WTC11 (cell line): ENCODE data around the gene DCAF5.

ENCODE experiments used
- CTCF ChIP-seq: fragments of 200-600 bp; IDR thresholded peaks from 2 replicates; pipeline ENCODE4 v1.8.0; 2022; ENCODE audit warnings: antibody characterized with exemption
- ETV6 ChIP-seq: sonication (generic); formaldehyde crosslinking; IDR thresholded peaks from 2 replicates; pipeline ENCODE4 v1.8.1; 2022; ENCODE audit warnings: mild to moderate bottlenecking, missing genetic modification reagents
- KAT7 ChIP-seq: sonication (generic); formaldehyde crosslinking; IDR thresholded peaks from 2 replicates; pipeline ENCODE4 v1.8.1; 2023; ENCODE audit warnings: missing genetic modification reagents, mild to moderate bottlenecking, borderline replicate concordance
- MAX ChIP-seq: sonication (generic); formaldehyde crosslinking; IDR thresholded peaks from 2 replicates; pipeline ENCODE4 v1.8.0; 2022; ENCODE audit warnings: mild to moderate bottlenecking, missing genetic modification reagents
- SP1 ChIP-seq: sonication (generic); formaldehyde crosslinking; conservative IDR thresholded peaks from 2 replicates; pipeline ENCODE4 v1.8.1; 2022; ENCODE audit warnings: missing genetic modification reagents
- ZNF512 ChIP-seq: sonication (generic); formaldehyde crosslinking; IDR thresholded peaks from 2 replicates; pipeline ENCODE4 v1.8.1; 2022; ENCODE audit warnings: missing genetic modification reagents, borderline replicate concordance
- TF ChIP-seq, protein P1 (sequence below): sonication (generic); formaldehyde crosslinking; IDR thresholded peaks from 2 replicates; pipeline ENCODE4 v1.8.0; 2023; ENCODE audit warnings: missing genetic modification reagents, mild to moderate bottlenecking, borderline replicate concordance
- TF ChIP-seq, protein P2 (sequence below): sonication (generic); formaldehyde crosslinking; conservative IDR thresholded peaks from 2 replicates; pipeline ENCODE4 v1.8.1; 2023; ENCODE audit warnings: mild to moderate bottlenecking, low read depth, missing genetic modification reagents, moderate library complexity
- TF ChIP-seq, protein P3 (sequence below): fragments of 250-450 bp; sonication (Bioruptor Pico); IDR thresholded peaks from 2 replicates; pipeline ENCODE4 v1.8.0; 2021; ENCODE audit warnings: mild to moderate bottlenecking

GRCh38 chr14:69064596-69064995 is 88.3 kb downstream of the DCAF5 start:
- no peak for TF ChIP-seq CTCF
- TF ChIP-seq MAX (CRISPR knock-in tag), result no peak
- no peak for TF ChIP-seq KAT7 (CRISPR knock-in tag)
- no peak for TF ChIP-seq ZNF512 (CRISPR knock-in tag)
- TF ChIP-seq, protein P1, sequence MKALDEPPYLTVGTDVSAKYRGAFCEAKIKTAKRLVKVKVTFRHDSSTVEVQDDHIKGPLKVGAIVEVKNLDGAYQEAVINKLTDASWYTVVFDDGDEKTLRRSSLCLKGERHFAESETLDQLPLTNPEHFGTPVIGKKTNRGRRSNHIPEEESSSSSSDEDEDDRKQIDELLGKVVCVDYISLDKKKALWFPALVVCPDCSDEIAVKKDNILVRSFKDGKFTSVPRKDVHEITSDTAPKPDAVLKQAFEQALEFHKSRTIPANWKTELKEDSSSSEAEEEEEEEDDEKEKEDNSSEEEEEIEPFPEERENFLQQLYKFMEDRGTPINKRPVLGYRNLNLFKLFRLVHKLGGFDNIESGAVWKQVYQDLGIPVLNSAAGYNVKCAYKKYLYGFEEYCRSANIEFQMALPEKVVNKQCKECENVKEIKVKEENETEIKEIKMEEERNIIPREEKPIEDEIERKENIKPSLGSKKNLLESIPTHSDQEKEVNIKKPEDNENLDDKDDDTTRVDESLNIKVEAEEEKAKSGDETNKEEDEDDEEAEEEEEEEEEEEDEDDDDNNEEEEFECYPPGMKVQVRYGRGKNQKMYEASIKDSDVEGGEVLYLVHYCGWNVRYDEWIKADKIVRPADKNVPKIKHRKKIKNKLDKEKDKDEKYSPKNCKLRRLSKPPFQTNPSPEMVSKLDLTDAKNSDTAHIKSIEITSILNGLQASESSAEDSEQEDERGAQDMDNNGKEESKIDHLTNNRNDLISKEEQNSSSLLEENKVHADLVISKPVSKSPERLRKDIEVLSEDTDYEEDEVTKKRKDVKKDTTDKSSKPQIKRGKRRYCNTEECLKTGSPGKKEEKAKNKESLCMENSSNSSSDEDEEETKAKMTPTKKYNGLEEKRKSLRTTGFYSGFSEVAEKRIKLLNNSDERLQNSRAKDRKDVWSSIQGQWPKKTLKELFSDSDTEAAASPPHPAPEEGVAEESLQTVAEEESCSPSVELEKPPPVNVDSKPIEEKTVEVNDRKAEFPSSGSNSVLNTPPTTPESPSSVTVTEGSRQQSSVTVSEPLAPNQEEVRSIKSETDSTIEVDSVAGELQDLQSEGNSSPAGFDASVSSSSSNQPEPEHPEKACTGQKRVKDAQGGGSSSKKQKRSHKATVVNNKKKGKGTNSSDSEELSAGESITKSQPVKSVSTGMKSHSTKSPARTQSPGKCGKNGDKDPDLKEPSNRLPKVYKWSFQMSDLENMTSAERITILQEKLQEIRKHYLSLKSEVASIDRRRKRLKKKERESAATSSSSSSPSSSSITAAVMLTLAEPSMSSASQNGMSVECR (CRISPR knock-in tag), result no peak
- no peak for TF ChIP-seq ETV6 (CRISPR knock-in tag)
- TF ChIP-seq SP1 (CRISPR knock-in tag), result no peak
- TF ChIP-seq, protein P2, sequence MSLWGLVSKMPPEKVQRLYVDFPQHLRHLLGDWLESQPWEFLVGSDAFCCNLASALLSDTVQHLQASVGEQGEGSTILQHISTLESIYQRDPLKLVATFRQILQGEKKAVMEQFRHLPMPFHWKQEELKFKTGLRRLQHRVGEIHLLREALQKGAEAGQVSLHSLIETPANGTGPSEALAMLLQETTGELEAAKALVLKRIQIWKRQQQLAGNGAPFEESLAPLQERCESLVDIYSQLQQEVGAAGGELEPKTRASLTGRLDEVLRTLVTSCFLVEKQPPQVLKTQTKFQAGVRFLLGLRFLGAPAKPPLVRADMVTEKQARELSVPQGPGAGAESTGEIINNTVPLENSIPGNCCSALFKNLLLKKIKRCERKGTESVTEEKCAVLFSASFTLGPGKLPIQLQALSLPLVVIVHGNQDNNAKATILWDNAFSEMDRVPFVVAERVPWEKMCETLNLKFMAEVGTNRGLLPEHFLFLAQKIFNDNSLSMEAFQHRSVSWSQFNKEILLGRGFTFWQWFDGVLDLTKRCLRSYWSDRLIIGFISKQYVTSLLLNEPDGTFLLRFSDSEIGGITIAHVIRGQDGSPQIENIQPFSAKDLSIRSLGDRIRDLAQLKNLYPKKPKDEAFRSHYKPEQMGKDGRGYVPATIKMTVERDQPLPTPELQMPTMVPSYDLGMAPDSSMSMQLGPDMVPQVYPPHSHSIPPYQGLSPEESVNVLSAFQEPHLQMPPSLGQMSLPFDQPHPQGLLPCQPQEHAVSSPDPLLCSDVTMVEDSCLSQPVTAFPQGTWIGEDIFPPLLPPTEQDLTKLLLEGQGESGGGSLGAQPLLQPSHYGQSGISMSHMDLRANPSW (CRISPR knock-in tag), result no peak
- TF ChIP-seq, protein P3, sequence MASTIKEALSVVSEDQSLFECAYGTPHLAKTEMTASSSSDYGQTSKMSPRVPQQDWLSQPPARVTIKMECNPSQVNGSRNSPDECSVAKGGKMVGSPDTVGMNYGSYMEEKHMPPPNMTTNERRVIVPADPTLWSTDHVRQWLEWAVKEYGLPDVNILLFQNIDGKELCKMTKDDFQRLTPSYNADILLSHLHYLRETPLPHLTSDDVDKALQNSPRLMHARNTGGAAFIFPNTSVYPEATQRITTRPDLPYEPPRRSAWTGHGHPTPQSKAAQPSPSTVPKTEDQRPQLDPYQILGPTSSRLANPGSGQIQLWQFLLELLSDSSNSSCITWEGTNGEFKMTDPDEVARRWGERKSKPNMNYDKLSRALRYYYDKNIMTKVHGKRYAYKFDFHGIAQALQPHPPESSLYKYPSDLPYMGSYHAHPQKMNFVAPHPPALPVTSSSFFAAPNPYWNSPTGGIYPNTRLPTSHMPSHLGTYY (CRISPR knock-in tag), result no peak
